Midbrain (tissue), 1 donor: Measurements from ENCODE around the gene ILDR1.

ENCODE experiments used
- DNase-seq: peaks from one replicate; lab custom pipeline; 2025; lab: John Stamatoyannopoulos, UW

The ILDR1 gene

GRCh38 chr3:121992601-121993560 lies 29.2 kb downstream of the ILDR1 start:
- DNase-seq: no peak

GRCh38 chr3:121989943-121990342 lies 32.1 kb downstream of the ILDR1 start:
- no peak for DNase-seq

- no peak for DNase-seq
These were observed 33.9 kb downstream of the ILDR1 start for GRCh38 chr3:121988146-121988545.

- DNase-seq: no peak
These were observed 36.2 kb downstream of the ILDR1 start for GRCh38 chr3:121985846-121986245.

GRCh38 chr3:121981473-121981872 lies 40.6 kb downstream of the ILDR1 start:
- DNase-seq: no peak

GRCh38 chr3:121980450-121980796 lies 41.6 kb downstream of the ILDR1 start:
- DNase-seq: no peak

- DNase-seq: no peak
These were observed 42.2 kb downstream of the ILDR1 start for GRCh38 chr3:121979734-121980449.

- DNase-seq: no peak
These were observed 42.8 kb downstream of the ILDR1 start for GRCh38 chr3:121979246-121979645.

GRCh38 chr3:121976727-121977126 lies 45.3 kb downstream of the ILDR1 start:
- DNase-seq: no peak

GRCh38 chr3:121975702-121976302 lies 46.2 kb downstream of the ILDR1 start:
- DNase-seq: no peak

- no peak for DNase-seq
These were observed 47.4 kb downstream of the ILDR1 start for GRCh38 chr3:121974601-121975111.

GRCh38 chr3:121970047-121970446 lies 52.0 kb downstream of the ILDR1 start:
- no peak for DNase-seq

- DNase-seq: no peak
These were observed 52.4 kb downstream of the ILDR1 start for GRCh38 chr3:121969631-121970030.

- no peak for DNase-seq
These were observed 58.4 kb downstream of the ILDR1 start for GRCh38 chr3:121963608-121964007.

GRCh38 chr3:121962443-121962842 lies 59.6 kb downstream of the ILDR1 start:
- DNase-seq: no peak

GRCh38 chr3:121961283-121961682 lies 60.8 kb downstream of the ILDR1 start:
- DNase-seq: no peak

- no peak for DNase-seq
These were observed 63.2 kb downstream of the ILDR1 start for GRCh38 chr3:121958801-121959200.

- peak; percentile 26 for DNase-seq
These were observed 64.2 kb downstream of the ILDR1 start for GRCh38 chr3:121957674-121958415.

GRCh38 chr3:121956363-121956762 lies 65.7 kb downstream of the ILDR1 start:
- DNase-seq: no peak

- no peak for DNase-seq
These were observed 70.6 kb downstream of the ILDR1 start for GRCh38 chr3:121951291-121951919.

GRCh38 chr3:121948641-121949040 lies 73.4 kb downstream of the ILDR1 start:
- DNase-seq: no peak
